Esophagus squamous epithelium (tissue), 4 donors: ENCODE measurements around the gene MEGF6.

Source experiments
- CTCF ChIP-seq, 6 experiments: fragments of 450-650 bp in 4 of 6; fragments of 200-600 bp in 2 of 6; sonication (generic) in 2 of 6; IDR thresholded peaks; one replicate each; pipeline ENCODE4 v1.5.1; 2016 to 2019; ENCODE audit warnings: antibody characterized with exemption in 6 of 6, mild to moderate bottlenecking in 4 of 6, moderate library complexity in 4 of 6
- POLR2A ChIP-seq, 4 donors: fragments of 450-650 bp; IDR thresholded peaks; one replicate each; pipeline ENCODE4 v1.6.1; 2017; ENCODE audit warnings: antibody characterized with exemption in 4 of 4, mild to moderate bottlenecking in 4 of 4, moderate library complexity in 3 of 4

GRCh38 chr1:3472088-3472850, 139.0 kb downstream of the MEGF6 start:
- TF ChIP-seq CTCF (IDR thresholded peaks at IDR 0.05) = peak in 1 of 6 experiments; percentile 2
- TF ChIP-seq POLR2A (IDR thresholded peaks at IDR 0.05) = no peak
